GM12878 (cell line): ENCODE data around the gene GALP. TPM values are rescaled to one million over a fixed set of nuclear protein-coding genes. Genes with fewer than 3 reads are reported as not detected.

Source experiments
- ATAC-seq: fragments of 200-7000 bp; cut with Tn5 transposase; 3 replicates; pipeline ENCODE4 v1.9.1; 2020; ENCODE audit warnings: mild to moderate bottlenecking, moderate library complexity
- BruUV-seq: library from RNA; stranded (reverse); fragments of 400-500 nt; replicated peaks from 2 replicates; lab custom pipeline; 2021; lab: Mats Ljungman, UMichigan
- CTCF ChIA-PET: fragments of 300-600 bp; sonication (Branson Sonifier 250); formaldehyde crosslinking; extraction: SDS; loops from one replicate; lab custom pipeline; 2021; ENCODE audit warnings: inconsistent platforms; lab: Yijun Ruan, JAX
- POLR2A ChIA-PET: fragments of 350-600 bp; formaldehyde crosslinking; extraction: SDS; loops from one replicate; lab custom pipeline; 2021; ENCODE audit warnings: inconsistent platforms; lab: Charles Lee
- RAD21 ChIA-PET: fragments of 300-600 bp; sonication (Branson Sonifier 250); formaldehyde crosslinking; loops from one replicate; lab custom pipeline; 2023; ENCODE audit warnings: antibody characterized with exemption; ENCODE audit not compliant: unreplicated experiment; lab: Charles Lee
- SMC1A ChIA-PET: fragments of 300-600 bp; sonication (Branson Sonifier 250); formaldehyde crosslinking; loops from one replicate; lab custom pipeline; 2023; ENCODE audit not compliant: unreplicated experiment, uncharacterized antibody; lab: Charles Lee
- DNase-seq: peaks from one replicate; pipeline ENCODE4 v3.0.0-alpha.2; 2011; ENCODE audit warnings: low read depth, low spot score
- FAIRE-seq: peaks from 3 replicates; lab custom pipeline; 2011; peaks lifted over from hg19 to GRCh38; lab: Jason Lieb, UNC
- H2AFZ ChIP-seq: 2 replicates; pipeline ENCODE4 v1.6.0; 2011; ENCODE audit warnings: low read depth, low read length, control low read depth; ENCODE audit not compliant: control insufficient read depth
- H3K27ac ChIP-seq: 2 replicates; pipeline ENCODE4 v1.5.1; 2011; ENCODE audit warnings: control low read depth; ENCODE audit not compliant: control insufficient read depth, insufficient read depth
- H3K27me3 ChIP-seq, 2 experiments: replicated peaks in 1 of 2; 2 replicates each; pipeline versions ENCODE4 v1.6.0 to v1.6.1; 2011; ENCODE audit warnings: low read length in 1 of 2; ENCODE audit not compliant: control insufficient read depth in 2 of 2, insufficient read depth in 2 of 2
- H3K36me3 ChIP-seq, 2 experiments: 2 replicates each; pipeline ENCODE4 v1.5.1; 2011; ENCODE audit warnings: low read length in 1 of 2; ENCODE audit not compliant: control insufficient read depth in 2 of 2, insufficient read depth in 2 of 2
- H3K4me1 ChIP-seq: 2 replicates; pipeline ENCODE4 v1.6.1; 2011; ENCODE audit warnings: mild to moderate bottlenecking, low read length, moderate library complexity, mixed read lengths; ENCODE audit not compliant: control insufficient read depth, insufficient read depth
- H3K4me2 ChIP-seq: 2 replicates; pipeline ENCODE4 v1.6.0; 2011; ENCODE audit warnings: control low read depth; ENCODE audit not compliant: control insufficient read depth, insufficient read depth
- H3K4me3 ChIP-seq: fragments of 200-600 bp; sonication (generic); 2 replicates; pipeline ENCODE4 v1.5.1; 2016
- H3K79me2 ChIP-seq: 2 replicates; pipeline ENCODE4 v1.6.0; 2011; ENCODE audit warnings: low read length; ENCODE audit not compliant: control insufficient read depth, insufficient read depth
- H3K9ac ChIP-seq: 2 replicates; pipeline ENCODE4 v1.8.0; 2011; ENCODE audit warnings: low read length, control low read depth, mixed read lengths; ENCODE audit not compliant: control insufficient read depth, insufficient read depth
- H3K9me3 ChIP-seq: replicated peaks from 3 replicates; pipeline ENCODE4 v1.5.1; 2011; ENCODE audit warnings: mild to moderate bottlenecking, low read length; ENCODE audit not compliant: control insufficient read depth, insufficient read depth
- H4K20me1 ChIP-seq: 2 replicates; pipeline ENCODE4 v1.6.0; 2011; ENCODE audit not compliant: control insufficient read depth, insufficient read depth
- EGR1 ChIP-seq, 2 experiments: IDR thresholded peaks; 1 replicate in 1 of 2; 2 replicates in 1 of 2; pipeline ENCODE4 v1.6.1; 2011 to 2012; ENCODE audit warnings: low read depth in 2 of 2, low read length in 2 of 2, borderline replicate concordance in 1 of 2, mild to moderate bottlenecking in 1 of 2, moderate library complexity in 1 of 2
- HCFC1 ChIP-seq: fragments of 150-350 bp; IDR thresholded peaks from 2 replicates; pipeline ENCODE4 v1.6.1; 2014; ENCODE audit warnings: low read length
- IKZF1 ChIP-seq: fragments of 450-650 bp; conservative IDR thresholded peaks from 2 replicates; pipeline ENCODE4 v1.6.1; 2017; ENCODE audit warnings: antibody characterized with exemption, mild to moderate bottlenecking
- KDM1A ChIP-seq: fragments of 200-600 bp; sonication (generic); IDR thresholded peaks from 2 replicates; pipeline ENCODE4 v1.6.1; 2016; ENCODE audit warnings: borderline replicate concordance
- MEF2A ChIP-seq: IDR thresholded peaks from 2 replicates; pipeline ENCODE4 v1.6.1; 2011; ENCODE audit warnings: low read depth, mild to moderate bottlenecking, low read length, moderate library complexity; ENCODE audit not compliant: insufficient read depth
- MEF2B ChIP-seq: fragments of 450-650 bp; IDR thresholded peaks from 2 replicates; pipeline ENCODE4 v1.6.1; 2018; ENCODE audit warnings: mild to moderate bottlenecking, moderate library complexity; ENCODE audit not compliant: partially characterized antibody, poor library complexity, severe bottlenecking
- MTA2 ChIP-seq: fragments of 450-650 bp; IDR thresholded peaks from 2 replicates; pipeline ENCODE4 v1.6.1; 2016; ENCODE audit warnings: low read depth, mild to moderate bottlenecking, moderate library complexity
- NFXL1 ChIP-seq: fragments of 450-650 bp; IDR thresholded peaks from 2 replicates; pipeline ENCODE4 v1.6.1; 2017; ENCODE audit warnings: antibody characterized with exemption, mild to moderate bottlenecking, borderline replicate concordance
- NR2C2 ChIP-seq: IDR thresholded peaks from 2 replicates; pipeline ENCODE4 v1.6.1; 2011; ENCODE audit warnings: borderline replicate concordance, low read depth; ENCODE audit not compliant: control insufficient read depth, insufficient read length
- PAX8 ChIP-seq: fragments of 450-650 bp; IDR thresholded peaks from 2 replicates; pipeline ENCODE4 v1.6.1; 2017; ENCODE audit warnings: mild to moderate bottlenecking, moderate library complexity
- RAD21 ChIP-seq: IDR thresholded peaks from 2 replicates; pipeline ENCODE4 v1.6.1; 2011; ENCODE audit warnings: mild to moderate bottlenecking, low read depth, low read length, moderate library complexity; ENCODE audit not compliant: insufficient read depth
- SUPT20H ChIP-seq: IDR thresholded peaks from 2 replicates; pipeline ENCODE4 v1.6.1; 2011; ENCODE audit warnings: low read depth, mild to moderate bottlenecking, low read length, moderate library complexity, borderline replicate concordance; ENCODE audit not compliant: control insufficient read depth
- SUZ12 ChIP-seq: fragments of 200-600 bp; sonication (generic); IDR thresholded peaks from one replicate; pipeline ENCODE4 v1.6.1; 2018; ENCODE audit warnings: antibody characterized with exemption, mild to moderate bottlenecking; ENCODE audit not compliant: unreplicated experiment
- ZNF622 ChIP-seq: fragments of 450-650 bp; IDR thresholded peaks from 2 replicates; pipeline ENCODE4 v1.6.1; 2017; ENCODE audit warnings: mild to moderate bottlenecking, inconsistent platforms
- WGBS: methylation state at CpG from one replicate; pipeline ENCODE4 v1.1.6; 2016; ENCODE audit warnings: low lambda C conversion rate; ENCODE audit not compliant: insufficient replicate concordance, insufficient coverage; ENCODE audit errors: missing lambda C conversion rate; 5-methylcytosine and 5-hydroxymethylcytosine counted together
- in situ Hi-C: fragments of 300-500 bp; cut with MboI; formaldehyde crosslinking; loops from 9 replicates; pipeline ENCODE4 v1.14.3; 2018; ENCODE audit warnings: mixed read lengths
- intact Hi-C: fragments of 100-400 bp; cut with micrococcal nuclease; formaldehyde crosslinking; loops from one replicate; pipeline ENCODE4 v1.14.2; 2022; ENCODE audit not compliant: unreplicated experiment
- polyA plus RNA-seq, 11 experiments: library from polyadenylated mRNA; depleted of rRNA in 4 of 11; unstranded in 6 of 11; stranded (reverse) in 5 of 11; fragments of >200 nt; fragmentation: Nextera tagmentation in 4 of 11; fragmentation: Illumina TruSeq in 1 of 11; extraction: Ambion mirVana in 4 of 11; extraction: Trizol in 1 of 11; gene quantifications; 1 replicate in 1 of 11; 2 replicates in 10 of 11; pipeline versions ENCODE4 v1.2.1 to v1.2.3, GENCODE V29; 2011 to 2016; ENCODE audit warnings: inconsistent platforms in 2 of 11, missing spikeins in 2 of 11, low read depth in 1 of 11
- total RNA-seq, 4 experiments: library from RNA; depleted of rRNA in 3 of 4; stranded (reverse); fragments of >200 nt in 3 of 4; fragmentation: Illumina TruSeq in 1 of 4; extraction: Trizol in 1 of 4; gene quantifications; 2 replicates each; pipeline versions ENCODE4 v1.2.1 to v1.2.3, GENCODE V29; 2013 to 2021
- TF ChIP-seq, protein P1 (sequence below): fragments of 450-650 bp; IDR thresholded peaks from 2 replicates; pipeline ENCODE4 v1.6.1; 2018; ENCODE audit warnings: mild to moderate bottlenecking, low read depth, moderate library complexity; ENCODE audit not compliant: partially characterized antibody
- TF ChIP-seq, protein P2 (sequence below): IDR thresholded peaks from 2 replicates; pipeline ENCODE4 v1.6.1; 2011; ENCODE audit warnings: low read depth, low read length, improper control_type of control experiment, borderline replicate concordance
- TF ChIP-seq, protein P3 (sequence below): fragments of 450-650 bp; IDR thresholded peaks from 2 replicates; pipeline ENCODE4 v1.6.1; 2017; ENCODE audit warnings: mild to moderate bottlenecking

The GALP gene
- total and polyA plus RNA-seq, 10 of the 15 experiments (the other 5 are each of a cell fraction or from before 2014, with no cell fraction given): not detected

- TF ChIP-seq, protein P1, sequence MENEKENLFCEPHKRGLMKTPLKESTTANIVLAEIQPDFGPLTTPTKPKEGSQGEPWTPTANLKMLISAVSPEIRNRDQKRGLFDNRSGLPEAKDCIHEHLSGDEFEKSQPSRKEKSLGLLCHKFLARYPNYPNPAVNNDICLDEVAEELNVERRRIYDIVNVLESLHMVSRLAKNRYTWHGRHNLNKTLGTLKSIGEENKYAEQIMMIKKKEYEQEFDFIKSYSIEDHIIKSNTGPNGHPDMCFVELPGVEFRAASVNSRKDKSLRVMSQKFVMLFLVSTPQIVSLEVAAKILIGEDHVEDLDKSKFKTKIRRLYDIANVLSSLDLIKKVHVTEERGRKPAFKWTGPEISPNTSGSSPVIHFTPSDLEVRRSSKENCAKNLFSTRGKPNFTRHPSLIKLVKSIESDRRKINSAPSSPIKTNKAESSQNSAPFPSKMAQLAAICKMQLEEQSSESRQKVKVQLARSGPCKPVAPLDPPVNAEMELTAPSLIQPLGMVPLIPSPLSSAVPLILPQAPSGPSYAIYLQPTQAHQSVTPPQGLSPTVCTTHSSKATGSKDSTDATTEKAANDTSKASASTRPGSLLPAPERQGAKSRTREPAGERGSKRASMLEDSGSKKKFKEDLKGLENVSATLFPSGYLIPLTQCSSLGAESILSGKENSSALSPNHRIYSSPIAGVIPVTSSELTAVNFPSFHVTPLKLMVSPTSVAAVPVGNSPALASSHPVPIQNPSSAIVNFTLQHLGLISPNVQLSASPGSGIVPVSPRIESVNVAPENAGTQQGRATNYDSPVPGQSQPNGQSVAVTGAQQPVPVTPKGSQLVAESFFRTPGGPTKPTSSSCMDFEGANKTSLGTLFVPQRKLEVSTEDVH: no peak
- TF ChIP-seq SUPT20H: no peak
- no peak for TF ChIP-seq HCFC1
- no peak for TF ChIP-seq MTA2
- TF ChIP-seq NR2C2: no peak
- no peak for TF ChIP-seq KDM1A
- TF ChIP-seq SUZ12: no peak
- TF ChIP-seq MEF2B: peak; percentile 33
These were observed 41.8 kb upstream of the GALP start (continued) for GRCh38 chr19:56133858-56134653.

- ChIA-PET RAD21 (no interaction called here), SMC1A (interaction anchor here (0.6 to 1.7 kb wide), 5 partner anchors 8 to 199 kb away, joined by 3 to 9 read pairs (median 3); partner anchors contain the start of gene ZNF787), CTCF (interaction anchor here (0.6 to 1.4 kb wide), 2 partner anchors 11 to 13 kb away, joined by 3 read pairs; partner anchors contain the start of gene ZNF787), POLR2A (interaction anchor here (1.6 kb wide), 1 partner anchor 14 kb away, joined by 7 read pairs; the partner anchor contains the start of gene ZNF787)
- DNase-seq (no peak), FAIRE-seq (no peak), ATAC-seq (no peak)
- Histone ChIP-seq H3K27ac (no peak overlapping the region), H3K4me2 (no peak overlapping the region), H3K9me3 (no peaks in the 10 kb centered on the region), H3K27me3 (no peaks in the 10 kb centered on the region), H3K4me1 (peaks cover 9% of the 10 kb centered on the region), H3K79me2 (no peaks in the 10 kb centered on the region), H4K20me1 (no peaks in the 10 kb centered on the region), H3K9ac (no peak overlapping the region), H3K4me3 (no peak overlapping the region), H2AFZ (no peak overlapping the region), H3K36me3 (no peaks in the 10 kb centered on the region)
- in situ Hi-C loops (loop anchor here (25.0 kb wide), 1 partner anchor 1678 kb away; the partner anchor contains the start of gene ZNF552), intact Hi-C loops (no loop called here)
- no TSS peak for BruUV-seq
- WGBS: 66% methylated on average over 5 of the region's 5 CpGs
- TF ChIP-seq IKZF1 (no peak), NFXL1 (no peak), PAX8 (no peak), MEF2A (no peak), RAD21 (no peak), ZNF622 (no peak), EGR1 (IDR thresholded peaks at IDR 0.05; ENCODE audit: borderline replicate concordance in 1 of 2, low read depth in 2 of 2, low read length in 2 of 2) (no peak)
- TF ChIP-seq, protein P2, sequence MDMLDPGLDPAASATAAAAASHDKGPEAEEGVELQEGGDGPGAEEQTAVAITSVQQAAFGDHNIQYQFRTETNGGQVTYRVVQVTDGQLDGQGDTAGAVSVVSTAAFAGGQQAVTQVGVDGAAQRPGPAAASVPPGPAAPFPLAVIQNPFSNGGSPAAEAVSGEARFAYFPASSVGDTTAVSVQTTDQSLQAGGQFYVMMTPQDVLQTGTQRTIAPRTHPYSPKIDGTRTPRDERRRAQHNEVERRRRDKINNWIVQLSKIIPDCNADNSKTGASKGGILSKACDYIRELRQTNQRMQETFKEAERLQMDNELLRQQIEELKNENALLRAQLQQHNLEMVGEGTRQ: no peak
- TF ChIP-seq, protein P3, sequence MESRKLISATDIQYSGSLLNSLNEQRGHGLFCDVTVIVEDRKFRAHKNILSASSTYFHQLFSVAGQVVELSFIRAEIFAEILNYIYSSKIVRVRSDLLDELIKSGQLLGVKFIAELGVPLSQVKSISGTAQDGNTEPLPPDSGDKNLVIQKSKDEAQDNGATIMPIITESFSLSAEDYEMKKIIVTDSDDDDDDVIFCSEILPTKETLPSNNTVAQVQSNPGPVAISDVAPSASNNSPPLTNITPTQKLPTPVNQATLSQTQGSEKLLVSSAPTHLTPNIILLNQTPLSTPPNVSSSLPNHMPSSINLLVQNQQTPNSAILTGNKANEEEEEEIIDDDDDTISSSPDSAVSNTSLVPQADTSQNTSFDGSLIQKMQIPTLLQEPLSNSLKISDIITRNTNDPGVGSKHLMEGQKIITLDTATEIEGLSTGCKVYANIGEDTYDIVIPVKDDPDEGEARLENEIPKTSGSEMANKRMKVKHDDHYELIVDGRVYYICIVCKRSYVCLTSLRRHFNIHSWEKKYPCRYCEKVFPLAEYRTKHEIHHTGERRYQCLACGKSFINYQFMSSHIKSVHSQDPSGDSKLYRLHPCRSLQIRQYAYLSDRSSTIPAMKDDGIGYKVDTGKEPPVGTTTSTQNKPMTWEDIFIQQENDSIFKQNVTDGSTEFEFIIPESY: no peak
These were observed 41.2 kb upstream of the GALP start for GRCh38 chr19:56134654-56134921.
